SK-N-MC (cell line): ENCODE data around the gene MSH3.

Experiments used
- EZH2 ChIP-seq: fragments of 200-600 bp; sonication (generic); IDR thresholded peaks from one replicate; pipeline ENCODE4 v1.6.1; 2017; ENCODE audit warnings: antibody characterized with exemption
- POLR2AphosphoS5 ChIP-seq: IDR thresholded peaks from 2 replicates; pipeline ENCODE4 v1.6.1; 2012; ENCODE audit warnings: mild to moderate bottlenecking, low read depth, low read length, borderline replicate concordance

GRCh38 chr5:80874162-80874561 is 219.7 kb downstream of the MSH3 start:
- no peak for TF ChIP-seq EZH2
- no peak for TF ChIP-seq POLR2AphosphoS5
